GM13976 (cell line): ENCODE data around the gene ZNF407.

Experiments
- DNase-seq: peaks from one replicate; pipeline ENCODE4 v3.0.0; 2012; ENCODE audit warnings: low spot score
- CTCF ChIP-seq: IDR thresholded peaks from 2 replicates; pipeline ENCODE4 v1.5.1; 2012; ENCODE audit warnings: borderline replicate concordance, mild to moderate bottlenecking; ENCODE audit not compliant: insufficient read depth; ENCODE audit errors: extremely low read depth, missing control alignments, control extremely low read depth
- in situ Hi-C: fragments of 300-500 bp; cut with MboI; formaldehyde crosslinking; loops from one replicate; pipeline ENCODE4 v1.12.0; 2022; ENCODE audit warnings: low sequenced_read_pairs, mixed read lengths, inconsistent platforms; ENCODE audit not compliant: unreplicated experiment

Gene ZNF407

GRCh38 chr18:74929110-74929509 is 331.4 kb downstream of the ZNF407 start:
- no peak for DNase-seq
- in situ Hi-C loops: no loop called here
- no peak for TF ChIP-seq CTCF

GRCh38 chr18:74930616-74931015 is 332.9 kb downstream of the ZNF407 start:
- DNase-seq: no peak
- in situ Hi-C loops: no loop called here
- no peak for TF ChIP-seq CTCF

GRCh38 chr18:74933930-74934329 is 336.3 kb downstream of the ZNF407 start:
- DNase-seq: no peak
- TF ChIP-seq CTCF: no peak
- in situ Hi-C loops: no loop called here

GRCh38 chr18:74935434-74935833 is 337.8 kb downstream of the ZNF407 start:
- no peak for TF ChIP-seq CTCF
- DNase-seq: no peak
- in situ Hi-C loops: no loop called here

GRCh38 chr18:74936343-74936742 is 338.7 kb downstream of the ZNF407 start:
- no peak for DNase-seq
- TF ChIP-seq CTCF: no peak
- in situ Hi-C loops: no loop called here

GRCh38 chr18:74937291-74937690 is 339.6 kb downstream of the ZNF407 start:
- in situ Hi-C loops: no loop called here
- no peak for TF ChIP-seq CTCF
- no peak for DNase-seq

- TF ChIP-seq CTCF: no peak
- no peak for DNase-seq
- in situ Hi-C loops: no loop called here
Observed at GRCh38 chr18:74940856-74941255, 343.2 kb downstream of the ZNF407 start.
